ENCODE measurements around the gene AKT1.

Gene AKT1

GRCh38 chr14:104766863-104767633, 28.5 kb downstream of the AKT1 start:
- Histone ChIP-seq H3K4me2 (ENCODE audit: insufficient read depth, low read length, poor library complexity, severe bottlenecking) (no peak overlapping the region), H3K18ac (ENCODE audit: low read length) (no peak overlapping the region), H2BK120ac (ENCODE audit: low read depth, low read length) (no peak overlapping the region), H3K14ac (ENCODE audit: low read length) (no peak overlapping the region), H3K4me3 (ENCODE audit: low read length in 2 of 2) (no peak overlapping the region), H2AK5ac (ENCODE audit: low read depth, low read length) (no peak overlapping the region), H4K91ac (ENCODE audit: low read depth, low read length, poor library complexity) (no peak overlapping the region), H2AFZ (ENCODE audit: low read length) (no peak overlapping the region), H3K4me1 (ENCODE audit: control insufficient read depth in 2 of 2, insufficient read depth in 1 of 2, low read depth in 1 of 2, low read length in 2 of 2) (peaks cover 5 to 13% of the 10 kb centered on the region in 2 donors), H4K8ac (ENCODE audit: low read depth, low read length) (no peak overlapping the region), H3K27ac (replicated peaks; ENCODE audit: low read length) (no peak overlapping the region), H3K9me3 (replicated peaks in 1 of 2; ENCODE audit: control insufficient read depth in 2 of 2, insufficient read depth in 1 of 2, low read depth in 1 of 2, low read length in 2 of 2) (peaks cover 13 to 24% of the 10 kb centered on the region in 2 donors), H3K23ac (ENCODE audit: low read depth, low read length, poor library complexity) (no peak overlapping the region), H3K79me1 (ENCODE audit: low read depth, low read length) (peaks cover 5% of the 10 kb centered on the region), H3K27me3 (ENCODE audit: control insufficient read depth in 3 of 3, insufficient read depth in 3 of 3, low read depth in 1 of 3, low read length in 3 of 3) (no peaks in the 10 kb centered on the region), H3K9ac (ENCODE audit: low read depth, low read length, poor library complexity) (no peak overlapping the region), H3K4ac (ENCODE audit: low read length) (no peak overlapping the region), H2BK12ac (ENCODE audit: low read length) (no peak overlapping the region), H2BK5ac (ENCODE audit: low read length) (no peak overlapping the region), H2BK15ac (ENCODE audit: low read length) (no peak overlapping the region), H3K36me3 (replicated peaks in 1 of 2; ENCODE audit: control insufficient read depth in 2 of 2, insufficient read depth in 2 of 2, low read length in 2 of 2) (peaks cover 21 to 39% of the 10 kb centered on the region in 2 donors)
- no peak for DNase-seq (ENCODE audit: low spot score)
- no CpG with 5 or more reads among the region's 15 CpGs for WGBS, 2 donors (ENCODE audit: extremely low coverage in 2 of 2, insufficient read length in 2 of 2, insufficient replicate concordance in 1 of 2)

GRCh38 chr14:104766256-104766862, 29.2 kb downstream of the AKT1 start:
- Histone ChIP-seq H4K91ac (ENCODE audit: low read depth, low read length, poor library complexity) (no peak overlapping the region), H3K27me3 (ENCODE audit: control insufficient read depth in 3 of 3, insufficient read depth in 3 of 3, low read depth in 1 of 3, low read length in 3 of 3) (no peaks in the 10 kb centered on the region), H3K4me3 (ENCODE audit: low read length in 2 of 2) (no peak overlapping the region), H3K23ac (ENCODE audit: low read depth, low read length, poor library complexity) (no peak overlapping the region), H3K4me1 (ENCODE audit: control insufficient read depth in 2 of 2, insufficient read depth in 1 of 2, low read depth in 1 of 2, low read length in 2 of 2) (peaks cover 5 to 13% of the 10 kb centered on the region in 2 donors), H2BK5ac (ENCODE audit: low read length) (no peak overlapping the region), H3K27ac (replicated peaks; ENCODE audit: low read length) (no peak overlapping the region), H2BK120ac (ENCODE audit: low read depth, low read length) (no peak overlapping the region), H3K14ac (ENCODE audit: low read length) (no peak overlapping the region), H2BK12ac (ENCODE audit: low read length) (no peak overlapping the region), H3K9ac (ENCODE audit: low read depth, low read length, poor library complexity) (no peak overlapping the region), H4K8ac (ENCODE audit: low read depth, low read length) (no peak overlapping the region), H3K4ac (ENCODE audit: low read length) (no peak overlapping the region), H2AFZ (ENCODE audit: low read length) (no peak overlapping the region), H3K9me3 (replicated peaks in 1 of 2; ENCODE audit: control insufficient read depth in 2 of 2, insufficient read depth in 1 of 2, low read depth in 1 of 2, low read length in 2 of 2) (peaks cover 7 to 19% of the 10 kb centered on the region in 2 donors), H2AK5ac (ENCODE audit: low read depth, low read length) (no peak overlapping the region), H3K18ac (ENCODE audit: low read length) (no peak overlapping the region), H3K79me1 (ENCODE audit: low read depth, low read length) (peaks cover 5% of the 10 kb centered on the region), H3K36me3 (replicated peaks in 1 of 2; ENCODE audit: control insufficient read depth in 2 of 2, insufficient read depth in 2 of 2, low read length in 2 of 2) (peaks cover 16 to 39% of the 10 kb centered on the region in 2 donors), H3K4me2 (ENCODE audit: insufficient read depth, low read length, poor library complexity, severe bottlenecking) (no peak overlapping the region), H2BK15ac (ENCODE audit: low read length) (no peak overlapping the region)
- no CpG with 5 or more reads among the region's 4 CpGs for WGBS, 2 donors (ENCODE audit: extremely low coverage in 2 of 2, insufficient read length in 2 of 2, insufficient replicate concordance in 1 of 2)
- DNase-seq (ENCODE audit: low spot score) = no peak

- Histone ChIP-seq H3K4me2 (ENCODE audit: insufficient read depth, low read length, poor library complexity, severe bottlenecking) (no peak overlapping the region), H3K9ac (ENCODE audit: low read depth, low read length, poor library complexity) (no peak overlapping the region), H4K8ac (ENCODE audit: low read depth, low read length) (no peak overlapping the region), H3K4me1 (ENCODE audit: control insufficient read depth in 2 of 2, insufficient read depth in 1 of 2, low read depth in 1 of 2, low read length in 2 of 2) (peaks cover 5 to 13% of the 10 kb centered on the region in 2 donors), H3K23ac (ENCODE audit: low read depth, low read length, poor library complexity) (no peak overlapping the region), H3K79me1 (ENCODE audit: low read depth, low read length) (peaks cover 4% of the 10 kb centered on the region), H3K27me3 (ENCODE audit: control insufficient read depth in 3 of 3, insufficient read depth in 3 of 3, low read depth in 1 of 3, low read length in 3 of 3) (no peaks in the 10 kb centered on the region), H4K91ac (ENCODE audit: low read depth, low read length, poor library complexity) (no peak overlapping the region), H3K4ac (ENCODE audit: low read length) (no peak overlapping the region), H3K18ac (ENCODE audit: low read length) (no peak overlapping the region), H2AFZ (ENCODE audit: low read length) (no peak overlapping the region), H3K36me3 (replicated peaks in 1 of 2; ENCODE audit: control insufficient read depth in 2 of 2, insufficient read depth in 2 of 2, low read length in 2 of 2) (peaks cover 9 to 39% of the 10 kb centered on the region in 2 donors), H3K27ac (replicated peaks; ENCODE audit: low read length) (no peak overlapping the region), H2AK5ac (ENCODE audit: low read depth, low read length) (no peak overlapping the region), H2BK5ac (ENCODE audit: low read length) (no peak overlapping the region), H3K9me3 (replicated peaks in 1 of 2; ENCODE audit: control insufficient read depth in 2 of 2, insufficient read depth in 1 of 2, low read depth in 1 of 2, low read length in 2 of 2) (peaks cover 0 to 13% of the 10 kb centered on the region in 2 donors), H3K4me3 (ENCODE audit: low read length in 2 of 2) (no peak overlapping the region), H2BK12ac (ENCODE audit: low read length) (no peak overlapping the region), H3K14ac (ENCODE audit: low read length) (no peak overlapping the region), H2BK120ac (ENCODE audit: low read depth, low read length) (no peak overlapping the region), H2BK15ac (ENCODE audit: low read length) (no peak overlapping the region)
- DNase-seq (ENCODE audit: low spot score) = no peak
- no CpG with 5 or more reads among the region's 3 CpGs for WGBS, 2 donors (ENCODE audit: extremely low coverage in 2 of 2, insufficient read length in 2 of 2, insufficient replicate concordance in 1 of 2)
These were observed 30.0 kb downstream of the AKT1 start for GRCh38 chr14:104765517-104765916.

All from neuronal stem cell (in vitro differentiated cells).